GM12878 (cell line): ENCODE measurements around the gene STAC2. TPM values are rescaled to one million over a fixed set of nuclear protein-coding genes. Genes with fewer than 3 reads are reported as not detected.
A peak's percentile ranks its signal among the peaks of the same experiment; 100 is the strongest.

Experiments used
- ATAC-seq: fragments of 200-7000 bp; cut with Tn5 transposase; 3 replicates; pipeline ENCODE4 v1.9.1; 2020; ENCODE audit warnings: mild to moderate bottlenecking, moderate library complexity
- BruUV-seq: library from RNA; stranded (reverse); fragments of 400-500 nt; replicated peaks from 2 replicates; lab custom pipeline; 2021; lab: Mats Ljungman, UMichigan
- CTCF ChIA-PET: fragments of 300-600 bp; sonication (Branson Sonifier 250); formaldehyde crosslinking; extraction: SDS; loops from one replicate; lab custom pipeline; 2021; ENCODE audit warnings: inconsistent platforms; lab: Yijun Ruan, JAX
- POLR2A ChIA-PET: fragments of 350-600 bp; formaldehyde crosslinking; extraction: SDS; loops from one replicate; lab custom pipeline; 2021; ENCODE audit warnings: inconsistent platforms; lab: Charles Lee
- RAD21 ChIA-PET: fragments of 300-600 bp; sonication (Branson Sonifier 250); formaldehyde crosslinking; loops from one replicate; lab custom pipeline; 2023; ENCODE audit warnings: antibody characterized with exemption; ENCODE audit not compliant: unreplicated experiment; lab: Charles Lee
- SMC1A ChIA-PET: fragments of 300-600 bp; sonication (Branson Sonifier 250); formaldehyde crosslinking; loops from one replicate; lab custom pipeline; 2023; ENCODE audit not compliant: unreplicated experiment, uncharacterized antibody; lab: Charles Lee
- DNase-seq: peaks from one replicate; pipeline ENCODE4 v3.0.0-alpha.2; 2011; ENCODE audit warnings: low read depth, low spot score
- FAIRE-seq: peaks from 3 replicates; lab custom pipeline; 2011; peaks lifted over from hg19 to GRCh38; lab: Jason Lieb, UNC
- H2AFZ ChIP-seq: 2 replicates; pipeline ENCODE4 v1.6.0; 2011; ENCODE audit warnings: low read depth, low read length, control low read depth; ENCODE audit not compliant: control insufficient read depth
- H3K27ac ChIP-seq: 2 replicates; pipeline ENCODE4 v1.5.1; 2011; ENCODE audit warnings: control low read depth; ENCODE audit not compliant: control insufficient read depth, insufficient read depth
- H3K27me3 ChIP-seq, 2 experiments: replicated peaks in 1 of 2; 2 replicates each; pipeline versions ENCODE4 v1.6.0 to v1.6.1; 2011; ENCODE audit warnings: low read length in 1 of 2; ENCODE audit not compliant: control insufficient read depth in 2 of 2, insufficient read depth in 2 of 2
- H3K36me3 ChIP-seq, 2 experiments: 2 replicates each; pipeline ENCODE4 v1.5.1; 2011; ENCODE audit warnings: low read length in 1 of 2; ENCODE audit not compliant: control insufficient read depth in 2 of 2, insufficient read depth in 2 of 2
- H3K4me1 ChIP-seq: 2 replicates; pipeline ENCODE4 v1.6.1; 2011; ENCODE audit warnings: mild to moderate bottlenecking, low read length, moderate library complexity, mixed read lengths; ENCODE audit not compliant: control insufficient read depth, insufficient read depth
- H3K4me2 ChIP-seq: 2 replicates; pipeline ENCODE4 v1.6.0; 2011; ENCODE audit warnings: control low read depth; ENCODE audit not compliant: control insufficient read depth, insufficient read depth
- H3K4me3 ChIP-seq: fragments of 200-600 bp; sonication (generic); 2 replicates; pipeline ENCODE4 v1.5.1; 2016
- H3K79me2 ChIP-seq: 2 replicates; pipeline ENCODE4 v1.6.0; 2011; ENCODE audit warnings: low read length; ENCODE audit not compliant: control insufficient read depth, insufficient read depth
- H3K9ac ChIP-seq: 2 replicates; pipeline ENCODE4 v1.8.0; 2011; ENCODE audit warnings: low read length, control low read depth, mixed read lengths; ENCODE audit not compliant: control insufficient read depth, insufficient read depth
- H3K9me3 ChIP-seq: replicated peaks from 3 replicates; pipeline ENCODE4 v1.5.1; 2011; ENCODE audit warnings: mild to moderate bottlenecking, low read length; ENCODE audit not compliant: control insufficient read depth, insufficient read depth
- H4K20me1 ChIP-seq: 2 replicates; pipeline ENCODE4 v1.6.0; 2011; ENCODE audit not compliant: control insufficient read depth, insufficient read depth
- CTCF ChIP-seq, 3 experiments: IDR thresholded peaks in 2 of 3; conservative IDR thresholded peaks in 1 of 3; 2 replicates each; pipeline ENCODE4 v1.5.1; 2011; ENCODE audit warnings: low read depth in 3 of 3, low read length in 3 of 3, mild to moderate bottlenecking in 3 of 3, control low read depth in 2 of 3, moderate library complexity in 2 of 3, inconsistent platforms in 1 of 3, mixed read lengths in 1 of 3; ENCODE audit not compliant: control insufficient read depth in 2 of 3, insufficient read depth in 1 of 3; ENCODE audit errors: extremely low read depth in 1 of 3
- SREBF2 ChIP-seq: IDR thresholded peaks from 2 replicates; pipeline ENCODE4 v1.6.1; 2012; ENCODE audit warnings: mild to moderate bottlenecking, low read length
- WGBS: methylation state at CpG from one replicate; pipeline ENCODE4 v1.1.6; 2016; ENCODE audit warnings: low lambda C conversion rate; ENCODE audit not compliant: insufficient replicate concordance, insufficient coverage; ENCODE audit errors: missing lambda C conversion rate; 5-methylcytosine and 5-hydroxymethylcytosine counted together
- in situ Hi-C: fragments of 300-500 bp; cut with MboI; formaldehyde crosslinking; loops from 9 replicates; pipeline ENCODE4 v1.14.3; 2018; ENCODE audit warnings: mixed read lengths
- intact Hi-C: fragments of 100-400 bp; cut with micrococcal nuclease; formaldehyde crosslinking; loops from one replicate; pipeline ENCODE4 v1.14.2; 2022; ENCODE audit not compliant: unreplicated experiment
- polyA plus RNA-seq, 11 experiments: library from polyadenylated mRNA; depleted of rRNA in 4 of 11; unstranded in 6 of 11; stranded (reverse) in 5 of 11; fragments of >200 nt; fragmentation: Nextera tagmentation in 4 of 11; fragmentation: Illumina TruSeq in 1 of 11; extraction: Ambion mirVana in 4 of 11; extraction: Trizol in 1 of 11; gene quantifications; 1 replicate in 1 of 11; 2 replicates in 10 of 11; pipeline versions ENCODE4 v1.2.1 to v1.2.3, GENCODE V29; 2011 to 2016; ENCODE audit warnings: inconsistent platforms in 2 of 11, missing spikeins in 2 of 11, low read depth in 1 of 11
- total RNA-seq, 4 experiments: library from RNA; depleted of rRNA in 3 of 4; stranded (reverse); fragments of >200 nt in 3 of 4; fragmentation: Illumina TruSeq in 1 of 4; extraction: Trizol in 1 of 4; gene quantifications; 2 replicates each; pipeline versions ENCODE4 v1.2.1 to v1.2.3, GENCODE V29; 2013 to 2021

The STAC2 gene
- total and polyA plus RNA-seq, 10 of the 15 experiments (the other 5 are each of a cell fraction or from before 2014, with no cell fraction given): 0.04 TPM; not detected in 9

GRCh38 chr17:39165178-39165840, 60.4 kb downstream of the STAC2 start:
- H3K4me1 ChIP-seq: peaks cover 9% of the 10 kb centered on the region
- 0 out of 6 replicates have a peak, but pooled peaks of 1 of the 3 experiments have one; percentile 0 for TF ChIP-seq CTCF (IDR thresholded peaks at IDR 0.05 in 2 of 3, conservative IDR thresholded peaks at IDR 0.05 in 1 of 3; ENCODE audit: control insufficient read depth in 2 of 3, extremely low read depth in 1 of 3, insufficient read depth in 1 of 3, low read depth in 3 of 3, low read length in 3 of 3)
- TF ChIP-seq SREBF2: no peak
- TF ChIP-seq, all 136 proteins: peak for 1
- no peak for FAIRE-seq
- no peaks in the 10 kb centered on the region for H4K20me1 ChIP-seq
- no peak overlapping the region for H3K27ac ChIP-seq
- CTCF ChIA-PET: interaction anchor here (0.6 to 5.0 kb wide), 53 partner anchors 9 to 607 kb away, joined by 3 to 128 read pairs (median 5); partner anchors contain the start of genes CACNB1, LASP1, PLXDC1 and RPL19
- H3K27me3 ChIP-seq: peaks cover 0 to 2% of the 10 kb centered on the region in 2 experiments; a peak in 2 of 4 replicates
- H3K79me2 ChIP-seq: no peaks in the 10 kb centered on the region
- peak overlapping the region; percentile 70 for H3K9ac ChIP-seq
- intact Hi-C loops: no loop called here
- SMC1A ChIA-PET: interaction anchor here (0.7 to 7.6 kb wide), 14 partner anchors 9 to 294 kb away, joined by 3 to 47 read pairs (median 3); partner anchors contain the start of gene PLXDC1
- POLR2A ChIA-PET: interaction anchor here (0.5 to 1.3 kb wide), 7 partner anchors 8 to 311 kb away, joined by 3 to 10 read pairs (median 4); no protein-coding TSS in a partner anchor
- peak overlapping the region; percentile 100 for H3K4me2 ChIP-seq
- RAD21 ChIA-PET: interaction anchor here (0.7 to 4.0 kb wide), 16 partner anchors 8 to 294 kb away, joined by 3 to 40 read pairs (median 5); partner anchors contain the start of genes PLXDC1 and RPL19
- H2AFZ ChIP-seq: peak overlapping the region; percentile 99
- H3K36me3 ChIP-seq: no peaks in the 10 kb centered on the region
- H3K4me3 ChIP-seq: peak overlapping the region; percentile 71
- peak; percentile 16; the same call in 2 of the 3 replicates for ATAC-seq
- 10% methylated on average over 50 of the region's 51 CpGs for WGBS
- BruUV-seq: no TSS peak
- H3K9me3 ChIP-seq: no peaks in the 10 kb centered on the region
- no peak for DNase-seq
- in situ Hi-C loops: no loop called here
